Measurements from ENCODE around the gene ABR.

Gene ABR

GRCh38 chr17:1021147-1021546 lies 158.6 kb downstream of the ABR start:
- no peak for TF ChIP-seq CTCF (IDR thresholded peaks at IDR 0.05; ENCODE audit: low read depth, low read length)
- DNase-seq (ENCODE audit: extremely low read depth, low read depth): no peak

- DNase-seq (ENCODE audit: extremely low read depth, low read depth): no peak
- TF ChIP-seq CTCF (IDR thresholded peaks at IDR 0.05; ENCODE audit: low read depth, low read length): no peak
Observed at GRCh38 chr17:1019451-1019850, 160.3 kb downstream of the ABR start.

DNA sequence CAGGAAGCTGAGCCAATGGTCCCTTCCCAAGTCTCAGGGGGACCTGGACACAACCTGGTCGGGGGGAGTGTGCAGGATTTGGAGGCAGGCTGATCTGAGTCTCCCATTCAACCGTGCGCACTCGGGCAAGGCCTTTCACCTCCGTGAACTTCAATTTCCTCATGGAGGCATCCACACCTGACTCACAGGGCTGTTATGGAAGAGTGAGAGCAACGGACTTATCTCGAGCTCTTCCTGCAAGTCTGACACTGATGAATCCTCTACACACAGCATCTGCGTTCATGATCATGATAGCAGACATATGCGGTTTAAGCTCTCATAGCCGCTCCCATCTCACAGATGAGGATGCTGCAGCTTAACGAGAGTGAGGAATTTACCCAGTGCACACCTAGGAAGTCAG lies 161.2 kb downstream of the ABR start:
- TF ChIP-seq CTCF (IDR thresholded peaks at IDR 0.05; ENCODE audit: low read depth, low read length): no peak

GRCh38 chr17:1013729-1014090 lies 166.1 kb downstream of the ABR start:
- no peak for TF ChIP-seq CTCF (IDR thresholded peaks at IDR 0.05; ENCODE audit: low read depth, low read length)
- no peak for DNase-seq (ENCODE audit: extremely low read depth, low read depth)

More for the DNA sequence above, 161.2 kb downstream of the ABR start:
- no peak for DNase-seq (ENCODE audit: extremely low read depth, low read depth)

- no peak for DNase-seq (ENCODE audit: extremely low read depth, low read depth)
- TF ChIP-seq CTCF (IDR thresholded peaks at IDR 0.05; ENCODE audit: low read depth, low read length): no peak
Observed at GRCh38 chr17:1012823-1013728, 166.7 kb downstream of the ABR start.

DNA sequence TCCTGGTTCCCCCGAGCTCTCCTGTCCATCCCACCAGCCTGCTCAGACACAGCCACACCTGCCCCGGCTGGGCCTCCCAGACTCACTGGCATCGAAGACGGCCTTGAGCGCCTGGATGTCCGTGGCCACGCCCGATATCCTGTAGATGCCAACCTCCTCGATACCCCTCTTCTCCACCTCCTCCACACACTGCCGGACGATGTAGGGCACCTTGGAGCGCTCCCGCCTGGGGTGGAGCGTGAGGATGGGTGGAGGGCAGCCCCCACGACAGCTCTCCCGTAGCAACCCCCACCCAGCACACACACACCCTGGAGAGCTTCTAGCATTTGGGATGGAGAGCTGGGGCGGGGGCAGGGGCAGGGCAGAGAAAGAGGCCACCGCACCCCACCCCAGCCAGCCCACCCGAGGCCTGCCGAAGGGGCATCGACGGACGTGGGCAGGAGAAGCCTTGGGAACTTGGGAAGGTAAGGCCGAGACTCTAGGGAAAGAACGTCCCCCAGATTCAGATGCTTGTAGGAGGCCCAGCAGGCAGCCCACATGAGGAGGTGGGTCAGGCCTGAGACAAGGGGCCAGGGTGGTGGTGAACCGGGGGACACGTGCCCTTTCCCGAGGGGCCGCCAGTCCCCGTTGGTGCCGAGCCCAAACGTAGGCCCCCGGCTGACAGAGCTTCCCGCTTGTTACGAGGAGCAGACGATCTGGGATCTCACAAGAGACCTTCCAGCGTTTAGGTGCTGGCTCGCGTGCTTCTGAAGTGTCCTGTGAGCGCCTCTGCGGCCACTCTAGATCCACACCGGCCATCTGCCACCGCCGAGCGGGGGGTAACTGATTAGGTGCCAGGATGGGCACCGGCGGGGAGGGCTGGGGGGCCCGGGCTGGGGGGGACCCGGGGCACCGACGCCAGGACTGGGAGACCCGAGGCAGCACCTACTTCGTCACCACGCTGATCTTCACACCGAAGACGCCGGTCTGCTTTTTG lies 167.7 kb downstream of the ABR start:
- no peak for DNase-seq (ENCODE audit: extremely low read depth, low read depth)
- no peak for TF ChIP-seq CTCF (IDR thresholded peaks at IDR 0.05; ENCODE audit: low read depth, low read length)

GRCh38 chr17:1011138-1011537 lies 168.6 kb downstream of the ABR start:
- no peak for DNase-seq (ENCODE audit: extremely low read depth, low read depth)
- TF ChIP-seq CTCF (IDR thresholded peaks at IDR 0.05; ENCODE audit: low read depth, low read length): no peak
